ENCODE results near the gene PDE6A. TPM values are rescaled to one million over a fixed set of nuclear protein-coding genes. Genes with fewer than 3 reads are reported as not detected.
A peak's percentile ranks its signal among the peaks of the same experiment; 100 is the strongest.

PDE6A gene
- polyA plus RNA-seq, 2 of the 4 experiments (the other 2 are of a cell fraction), result 0.28 to 0.35 TPM

- DNase-seq (ENCODE audit: low read depth in 1 of 2, low spot score in 1 of 2) (no peak), ATAC-seq (peak in 1 of 2 experiments; percentile 5; a peak in 3 of 6 replicates), FAIRE-seq (no peak)
- POLR2A ChIA-PET, result interaction anchor here (6.5 kb wide), 1 partner anchor 29 kb away, joined by 61 read pairs; the partner anchor contains the start of gene SLC26A2
- WGBS (ENCODE audit: missing lambda C conversion rate), result 76% methylated on average over 14 of the region's 14 CpGs
- Histone ChIP-seq H3K27ac (peak overlapping the region; percentile 88 to 92), H3K4me1 (peaks cover 40% of the 10 kb centered on the region), H3K9me3 (no peaks in the 10 kb centered on the region), H3K4me2 (peak overlapping the region; percentile 84), H3K4me3 (peak overlapping the region; percentile 41)
- TF ChIP-seq, protein P1, sequence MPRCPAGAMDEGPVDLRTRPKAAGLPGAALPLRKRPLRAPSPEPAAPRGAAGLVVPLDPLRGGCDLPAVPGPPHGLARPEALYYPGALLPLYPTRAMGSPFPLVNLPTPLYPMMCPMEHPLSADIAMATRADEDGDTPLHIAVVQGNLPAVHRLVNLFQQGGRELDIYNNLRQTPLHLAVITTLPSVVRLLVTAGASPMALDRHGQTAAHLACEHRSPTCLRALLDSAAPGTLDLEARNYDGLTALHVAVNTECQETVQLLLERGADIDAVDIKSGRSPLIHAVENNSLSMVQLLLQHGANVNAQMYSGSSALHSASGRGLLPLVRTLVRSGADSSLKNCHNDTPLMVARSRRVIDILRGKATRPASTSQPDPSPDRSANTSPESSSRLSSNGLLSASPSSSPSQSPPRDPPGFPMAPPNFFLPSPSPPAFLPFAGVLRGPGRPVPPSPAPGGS (IDR thresholded peaks at IDR 0.05), result no peak
- TF ChIP-seq ZFP36 (IDR thresholded peaks at IDR 0.05; ENCODE audit: borderline replicate concordance, partially characterized antibody) (no peak), CTCF (IDR thresholded peaks at IDR 0.05) (no peak), HOXB13 (CRISPR knock-in tag; IDR thresholded peaks at IDR 0.05; ENCODE audit: low read depth) (no peak), REST (IDR thresholded peaks at IDR 0.05) (no peak)
- CTCF ChIA-PET, result interaction anchor here (0.8 to 19.0 kb wide), 12 partner anchors 9 to 93 kb away, joined by 3 to 386 read pairs (median 6); partner anchors contain the start of gene SLC26A2
These were observed 12.6 kb downstream of the PDE6A start for GRCh38 chr5:149931992-149932436.

GRCh38 chr5:149930749-149931574 is 13.6 kb downstream of the PDE6A start:
- ChIA-PET CTCF (interaction anchor here (1.1 to 19.0 kb wide), 4 partner anchors 11 to 97 kb away, joined by 3 to 386 read pairs (median 36); partner anchors contain the start of gene SLC26A2), POLR2A (interaction anchor here (6.5 kb wide), 1 partner anchor 30 kb away, joined by 61 read pairs; the partner anchor contains the start of gene SLC26A2)
- no peak for DNase-seq (ENCODE audit: low read depth in 1 of 2, low spot score in 1 of 2)
- ATAC-seq, result no peak; a peak in 2 of 6 replicates
- Histone ChIP-seq H3K9me3 (no peaks in the 10 kb centered on the region), H3K4me2 (peak overlapping the region; percentile 58), H3K4me1 (peaks cover 30% of the 10 kb centered on the region), H3K27ac (peak overlapping the region; percentile 46 to 78; a peak in 4 of 6 replicates), H3K4me3 (no peak overlapping the region)
- peak; percentile 70 for FAIRE-seq
- 61% methylated on average over 7 of the region's 7 CpGs for WGBS (ENCODE audit: missing lambda C conversion rate)
- TF ChIP-seq MAFK (IDR thresholded peaks at IDR 0.05; ENCODE audit: partially characterized antibody), result peak; percentile 29
- TF ChIP-seq NR3C1 (IDR thresholded peaks at IDR 0.05), result no peak
- TF ChIP-seq SMC3 (IDR thresholded peaks at IDR 0.05), result no peak
- TF ChIP-seq, protein P2, sequence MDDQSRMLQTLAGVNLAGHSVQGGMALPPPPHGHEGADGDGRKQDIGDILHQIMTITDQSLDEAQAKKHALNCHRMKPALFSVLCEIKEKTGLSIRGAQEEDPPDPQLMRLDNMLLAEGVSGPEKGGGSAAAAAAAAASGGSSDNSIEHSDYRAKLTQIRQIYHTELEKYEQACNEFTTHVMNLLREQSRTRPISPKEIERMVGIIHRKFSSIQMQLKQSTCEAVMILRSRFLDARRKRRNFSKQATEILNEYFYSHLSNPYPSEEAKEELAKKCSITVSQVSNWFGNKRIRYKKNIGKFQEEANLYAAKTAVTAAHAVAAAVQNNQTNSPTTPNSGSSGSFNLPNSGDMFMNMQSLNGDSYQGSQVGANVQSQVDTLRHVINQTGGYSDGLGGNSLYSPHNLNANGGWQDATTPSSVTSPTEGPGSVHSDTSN (IDR thresholded peaks at IDR 0.05), result no peak

Measured in A549 (cell line).